ENCODE results near the gene DET1.
"Not testable (repeated sequence)": the region's sequence is repeated elsewhere in the genome, so short reads cannot be mapped to it uniquely, and the experiment has no call there.

The DET1 gene

GRCh38 chr15:88564741-88565140 is 18.3 kb upstream of the DET1 start:
- Histone ChIP-seq H3K9ac (ENCODE audit: low read length) (no peak overlapping the region), H3K9me3 (ENCODE audit: control insufficient read depth, low read length) (no peaks in the 10 kb centered on the region), H3K4me1 (ENCODE audit: control insufficient read depth, insufficient read depth, low read length) (peaks cover 12% of the 10 kb centered on the region), H3K4me3 (ENCODE audit: low read length) (no peak overlapping the region), H3K27me3 (replicated peaks; ENCODE audit: control insufficient read depth, insufficient read depth, low read length) (peaks cover 20% of the 10 kb centered on the region), H3K36me3 (ENCODE audit: control insufficient read depth, insufficient read depth, low read length, severe bottlenecking) (no peaks in the 10 kb centered on the region)
- DNase-seq (ENCODE audit: low read depth): no peak

- Histone ChIP-seq H3K4me3 (ENCODE audit: low read length) (no peak overlapping the region), H3K36me3 (ENCODE audit: control insufficient read depth, insufficient read depth, low read length, severe bottlenecking) (no peaks in the 10 kb centered on the region), H3K4me1 (ENCODE audit: control insufficient read depth, insufficient read depth, low read length) (peaks cover 5% of the 10 kb centered on the region), H3K9me3 (ENCODE audit: control insufficient read depth, low read length) (no peaks in the 10 kb centered on the region), H3K27me3 (replicated peaks; ENCODE audit: control insufficient read depth, insufficient read depth, low read length) (peaks cover 18% of the 10 kb centered on the region), H3K9ac (ENCODE audit: low read length) (no peak overlapping the region)
- no peak for DNase-seq (ENCODE audit: low read depth)
Measured at GRCh38 chr15:88563638-88564037, 17.2 kb upstream of the DET1 start.

- not testable (repeated sequence) for H3K9me3 ChIP-seq (ENCODE audit: control insufficient read depth, low read length); H3K36me3 ChIP-seq (ENCODE audit: control insufficient read depth, insufficient read depth, low read length, severe bottlenecking); DNase-seq (ENCODE audit: low read depth); H3K4me1 ChIP-seq (ENCODE audit: control insufficient read depth, insufficient read depth, low read length); H3K4me3 ChIP-seq (ENCODE audit: low read length); H3K9ac ChIP-seq (ENCODE audit: low read length); H3K27me3 ChIP-seq (replicated peaks; ENCODE audit: control insufficient read depth, insufficient read depth, low read length)
Measured at GRCh38 chr15:88559565-88559964, 13.1 kb upstream of the DET1 start.

GRCh38 chr15:88558026-88558425 is 11.5 kb upstream of the DET1 start:
- H3K4me1 ChIP-seq (ENCODE audit: control insufficient read depth, insufficient read depth, low read length); H3K4me3 ChIP-seq (ENCODE audit: low read length); H3K9ac ChIP-seq (ENCODE audit: low read length); H3K9me3 ChIP-seq (ENCODE audit: control insufficient read depth, low read length); H3K36me3 ChIP-seq (ENCODE audit: control insufficient read depth, insufficient read depth, low read length, severe bottlenecking); DNase-seq (ENCODE audit: low read depth); H3K27me3 ChIP-seq (replicated peaks; ENCODE audit: control insufficient read depth, insufficient read depth, low read length): not testable (repeated sequence)

- H3K27me3 ChIP-seq (replicated peaks; ENCODE audit: control insufficient read depth, insufficient read depth, low read length); H3K9me3 ChIP-seq (ENCODE audit: control insufficient read depth, low read length); H3K36me3 ChIP-seq (ENCODE audit: control insufficient read depth, insufficient read depth, low read length, severe bottlenecking); DNase-seq (ENCODE audit: low read depth); H3K9ac ChIP-seq (ENCODE audit: low read length); H3K4me1 ChIP-seq (ENCODE audit: control insufficient read depth, insufficient read depth, low read length); H3K4me3 ChIP-seq (ENCODE audit: low read length): not testable (repeated sequence)
Measured at GRCh38 chr15:88548009-88548408, 1.5 kb upstream of the DET1 start.

- Histone ChIP-seq H3K9ac (ENCODE audit: low read length) (peak overlapping the region; percentile 92), H3K4me3 (ENCODE audit: low read length) (peak overlapping the region; percentile 93)
- DNase-seq (ENCODE audit: low read depth); H3K36me3 ChIP-seq (ENCODE audit: control insufficient read depth, insufficient read depth, low read length, severe bottlenecking); H3K4me1 ChIP-seq (ENCODE audit: control insufficient read depth, insufficient read depth, low read length); H3K9me3 ChIP-seq (ENCODE audit: control insufficient read depth, low read length); H3K27me3 ChIP-seq (replicated peaks; ENCODE audit: control insufficient read depth, insufficient read depth, low read length): not testable (repeated sequence)
Measured at GRCh38 chr15:88545578-88546247, 768 bp downstream of the DET1 start.

GRCh38 chr15:88543065-88543776 is 3.3 kb downstream of the DET1 start:
- no peak for DNase-seq (ENCODE audit: low read depth)
- Histone ChIP-seq H3K9me3 (ENCODE audit: control insufficient read depth, low read length) (no peaks in the 10 kb centered on the region), H3K9ac (ENCODE audit: low read length) (no peak overlapping the region), H3K27me3 (replicated peaks; ENCODE audit: control insufficient read depth, insufficient read depth, low read length) (no peaks in the 10 kb centered on the region), H3K4me3 (ENCODE audit: low read length) (no peak overlapping the region), H3K36me3 (ENCODE audit: control insufficient read depth, insufficient read depth, low read length, severe bottlenecking) (no peaks in the 10 kb centered on the region), H3K4me1 (ENCODE audit: control insufficient read depth, insufficient read depth, low read length) (peaks cover 6% of the 10 kb centered on the region)

- Histone ChIP-seq H3K4me3 (ENCODE audit: low read length) (no peak overlapping the region), H3K27me3 (replicated peaks; ENCODE audit: control insufficient read depth, insufficient read depth, low read length) (no peaks in the 10 kb centered on the region), H3K36me3 (ENCODE audit: control insufficient read depth, insufficient read depth, low read length, severe bottlenecking) (no peaks in the 10 kb centered on the region), H3K4me1 (ENCODE audit: control insufficient read depth, insufficient read depth, low read length) (peaks cover 6% of the 10 kb centered on the region), H3K9ac (ENCODE audit: low read length) (no peak overlapping the region), H3K9me3 (ENCODE audit: control insufficient read depth, low read length) (no peaks in the 10 kb centered on the region)
- DNase-seq (ENCODE audit: low read depth): no peak
Measured at GRCh38 chr15:88542342-88542733, 4.1 kb downstream of the DET1 start.

GRCh38 chr15:88541709-88542341 is 4.7 kb downstream of the DET1 start:
- no peak for DNase-seq (ENCODE audit: low read depth)
- peaks cover 4% of the 10 kb centered on the region for H3K4me1 ChIP-seq (ENCODE audit: control insufficient read depth, insufficient read depth, low read length)
- H3K36me3 ChIP-seq (ENCODE audit: control insufficient read depth, insufficient read depth, low read length, severe bottlenecking): no peaks in the 10 kb centered on the region
- no peak overlapping the region for H3K9ac ChIP-seq (ENCODE audit: low read length)
- no peaks in the 10 kb centered on the region for H3K27me3 ChIP-seq (replicated peaks; ENCODE audit: control insufficient read depth, insufficient read depth, low read length)
- no peaks in the 10 kb centered on the region for H3K9me3 ChIP-seq (ENCODE audit: control insufficient read depth, low read length)
- H3K4me3 ChIP-seq (ENCODE audit: low read length): no peak overlapping the region

GRCh38 chr15:88541111-88541510 is 5.4 kb downstream of the DET1 start:
- DNase-seq (ENCODE audit: low read depth); H3K9ac ChIP-seq (ENCODE audit: low read length); H3K4me3 ChIP-seq (ENCODE audit: low read length); H3K4me1 ChIP-seq (ENCODE audit: control insufficient read depth, insufficient read depth, low read length); H3K27me3 ChIP-seq (replicated peaks; ENCODE audit: control insufficient read depth, insufficient read depth, low read length); H3K9me3 ChIP-seq (ENCODE audit: control insufficient read depth, low read length); H3K36me3 ChIP-seq (ENCODE audit: control insufficient read depth, insufficient read depth, low read length, severe bottlenecking): not testable (repeated sequence)

- H3K9ac ChIP-seq (ENCODE audit: low read length); H3K4me1 ChIP-seq (ENCODE audit: control insufficient read depth, insufficient read depth, low read length); H3K27me3 ChIP-seq (replicated peaks; ENCODE audit: control insufficient read depth, insufficient read depth, low read length); H3K36me3 ChIP-seq (ENCODE audit: control insufficient read depth, insufficient read depth, low read length, severe bottlenecking); DNase-seq (ENCODE audit: low read depth); H3K4me3 ChIP-seq (ENCODE audit: low read length); H3K9me3 ChIP-seq (ENCODE audit: control insufficient read depth, low read length): not testable (repeated sequence)
Measured at GRCh38 chr15:88540350-88540749, 6.1 kb downstream of the DET1 start.

Data from adipocyte (in vitro differentiated cells).